Esophagus mucosa (tissue), 1 donor: ENCODE data around the gene HOXC4. TPM values are rescaled to one million over a fixed set of nuclear protein-coding genes. Genes with fewer than 3 reads are reported as not detected.
A peak's percentile ranks its signal among the peaks of the same experiment; 100 is the strongest.
"Not testable (repeated sequence)": the region's sequence is repeated elsewhere in the genome, so short reads cannot be mapped to it uniquely, and the experiment has no call there.

ENCODE experiments used
- ATAC-seq: fragments of 200-7000 bp; cut with Tn5 transposase; one replicate; pipeline ENCODE4 v1.9.1; 2020
- total RNA-seq: library from RNA; stranded (reverse); gene quantifications from one replicate; pipeline ENCODE4 v1.2.4, GENCODE V29; 2023
- donor health status: DM: yes; HTN: yes; CAD: no.

Gene HOXC4
- total RNA-seq, 1 donor from 2014 or later = 5.1 TPM

- peak; percentile 46 for ATAC-seq
Observed at GRCh38 chr12:54041097-54041690, 12.4 kb upstream of the HOXC4 start.

GRCh38 chr12:54042033-54042432 is 11.6 kb upstream of the HOXC4 start:
- ATAC-seq = not testable (repeated sequence)

GRCh38 chr12:54042970-54043853 is 10.4 kb upstream of the HOXC4 start:
- no peak for ATAC-seq

- ATAC-seq = no peak
Observed at GRCh38 chr12:54044425-54045103, 9.1 kb upstream of the HOXC4 start.

- ATAC-seq = no peak
Observed at GRCh38 chr12:54045401-54045800, 8.2 kb upstream of the HOXC4 start.

GRCh38 chr12:54045868-54046521 is 7.6 kb upstream of the HOXC4 start:
- no peak for ATAC-seq

- peak; percentile 39 for ATAC-seq
Observed at GRCh38 chr12:54046809-54047159, 6.9 kb upstream of the HOXC4 start.

- peak; percentile 43 for ATAC-seq
Observed at GRCh38 chr12:54047160-54047963, 6.3 kb upstream of the HOXC4 start.

GRCh38 chr12:54047964-54048303 is 5.7 kb upstream of the HOXC4 start:
- ATAC-seq = no peak

- ATAC-seq = no peak
Observed at GRCh38 chr12:54048406-54049093, 5.1 kb upstream of the HOXC4 start.

- no peak for ATAC-seq
Observed at GRCh38 chr12:54049108-54049507, 4.5 kb upstream of the HOXC4 start.

GRCh38 chr12:54050482-54050810 is 3.2 kb upstream of the HOXC4 start:
- ATAC-seq = no peak

GRCh38 chr12:54051026-54051842 is 2.4 kb upstream of the HOXC4 start:
- ATAC-seq = peak; percentile 39

- no peak for ATAC-seq
Observed at GRCh38 chr12:54051874-54052437, 1.7 kb upstream of the HOXC4 start.

- peak; percentile 24 for ATAC-seq
Observed at GRCh38 chr12:54052438-54053002, 1.1 kb upstream of the HOXC4 start.

GRCh38 chr12:54053003-54053750 is 458 bp upstream of the HOXC4 start:
- peak; percentile 28 for ATAC-seq

- no peak for ATAC-seq
Observed at GRCh38 chr12:54054742-54055194, 1.1 kb downstream of the HOXC4 start.

- no peak for ATAC-seq
Observed at GRCh38 chr12:54055552-54055951, 1.9 kb downstream of the HOXC4 start.

GRCh38 chr12:54056110-54056509 is 2.5 kb downstream of the HOXC4 start:
- no peak for ATAC-seq
